Esophagus muscularis mucosa (tissue), 4 donors: Measurements from ENCODE around the gene LPAR5.

Experiments
- CTCF ChIP-seq, 3 experiments: fragments of 200-600 bp in 2 of 3; fragments of 450-650 bp in 1 of 3; sonication (generic) in 2 of 3; IDR thresholded peaks; one replicate each; pipeline ENCODE4 v1.5.1; 2017 to 2019; ENCODE audit warnings: antibody characterized with exemption in 3 of 3, mild to moderate bottlenecking in 2 of 3, moderate library complexity in 1 of 3
- EP300 ChIP-seq: sonication (generic); formaldehyde crosslinking; IDR thresholded peaks from one replicate; pipeline ENCODE4 v1.6.1; 2017; ENCODE audit warnings: antibody characterized with exemption
- POLR2A ChIP-seq: fragments of 450-650 bp; IDR thresholded peaks from one replicate; pipeline ENCODE4 v1.6.1; 2017; ENCODE audit warnings: antibody characterized with exemption, moderate library complexity, mild to moderate bottlenecking, low read depth

GRCh38 chr12:6612652-6613014 lies 23.1 kb downstream of the LPAR5 start:
- TF ChIP-seq CTCF (IDR thresholded peaks at IDR 0.05) (no peak), EP300 (no peak), POLR2A (no peak)
